Neuronal stem cell (in vitro differentiated cells): ENCODE results near the gene PLCD3.

Experiments used
- DNase-seq: peaks from one replicate; pipeline ENCODE4 v3.0.0-alpha.2; 2013; ENCODE audit warnings: low spot score
- H2AFZ ChIP-seq: one replicate; pipeline ENCODE4 v1.6.1; 2013; ENCODE audit warnings: mild to moderate bottlenecking, low read length, inconsistent platforms
- H2AK5ac ChIP-seq: 2 replicates; pipeline ENCODE4 v1.6.1; 2013; ENCODE audit warnings: low read depth, mild to moderate bottlenecking, inconsistent platforms, low read length, moderate library complexity, mixed read lengths
- H2BK120ac ChIP-seq: 2 replicates; pipeline ENCODE4 v1.6.1; 2013; ENCODE audit warnings: low read depth, mild to moderate bottlenecking, inconsistent platforms, low read length, moderate library complexity, mixed read lengths
- H2BK12ac ChIP-seq: one replicate; pipeline ENCODE4 v1.6.1; 2013; ENCODE audit warnings: low read length, inconsistent platforms
- H2BK15ac ChIP-seq: 2 replicates; pipeline ENCODE4 v1.6.1; 2013; ENCODE audit warnings: mild to moderate bottlenecking, low read length, inconsistent platforms, mixed read lengths
- H2BK5ac ChIP-seq: one replicate; pipeline ENCODE4 v1.6.1; 2013; ENCODE audit warnings: inconsistent platforms, mild to moderate bottlenecking, low read length, moderate library complexity
- H3K14ac ChIP-seq: one replicate; pipeline ENCODE4 v1.6.1; 2013; ENCODE audit warnings: low read length, inconsistent platforms
- H3K18ac ChIP-seq: 2 replicates; pipeline ENCODE4 v1.6.1; 2013; ENCODE audit warnings: low read length, inconsistent platforms
- H3K23ac ChIP-seq: 2 replicates; pipeline ENCODE4 v1.6.1; 2013; ENCODE audit warnings: low read depth, mild to moderate bottlenecking, mixed read lengths, low read length, inconsistent platforms; ENCODE audit not compliant: poor library complexity
- H3K27ac ChIP-seq: replicated peaks from 3 replicates; pipeline ENCODE4 v1.5.1; 2013; ENCODE audit warnings: low read length, inconsistent platforms
- H3K27me3 ChIP-seq, 3 experiments: 2 replicates each; pipeline ENCODE4 v1.6.1; 2013; ENCODE audit warnings: low read length in 3 of 3, mild to moderate bottlenecking in 2 of 3, inconsistent platforms in 1 of 3, low read depth in 1 of 3, mixed read lengths in 1 of 3, moderate library complexity in 1 of 3; ENCODE audit not compliant: control insufficient read depth in 3 of 3, insufficient read depth in 3 of 3
- H3K36me3 ChIP-seq, 2 donors: replicated peaks in 1 of 2; 2 replicates each; pipeline ENCODE4 v1.6.1; 2013; ENCODE audit warnings: low read length in 2 of 2; ENCODE audit not compliant: control insufficient read depth in 2 of 2, insufficient read depth in 2 of 2
- H3K4ac ChIP-seq: 2 replicates; pipeline ENCODE4 v1.6.1; 2013; ENCODE audit warnings: inconsistent platforms, mild to moderate bottlenecking, low read length, moderate library complexity
- H3K4me1 ChIP-seq, 2 donors: 1 replicate in 1 of 2; 2 replicates in 1 of 2; pipeline ENCODE4 v1.6.1; 2013; ENCODE audit warnings: low read length in 2 of 2, low read depth in 1 of 2; ENCODE audit not compliant: control insufficient read depth in 2 of 2, insufficient read depth in 1 of 2
- H3K4me2 ChIP-seq: one replicate; pipeline ENCODE4 v1.6.1; 2013; ENCODE audit warnings: mild to moderate bottlenecking, low read length, inconsistent platforms; ENCODE audit not compliant: insufficient read depth, poor library complexity, severe bottlenecking
- H3K4me3 ChIP-seq, 2 donors: 2 replicates each; pipeline ENCODE4 v1.5.1; 2013; ENCODE audit warnings: low read length in 2 of 2, mild to moderate bottlenecking in 2 of 2, inconsistent platforms in 1 of 2, moderate library complexity in 1 of 2
- H3K79me1 ChIP-seq: one replicate; pipeline ENCODE4 v1.6.1; 2013; ENCODE audit warnings: low read depth, mild to moderate bottlenecking, inconsistent platforms, low read length, moderate library complexity
- H3K9ac ChIP-seq: one replicate; pipeline ENCODE4 v1.6.1; 2013; ENCODE audit warnings: mild to moderate bottlenecking, low read depth, low read length, inconsistent platforms; ENCODE audit not compliant: poor library complexity
- H3K9me3 ChIP-seq, 2 donors: replicated peaks in 1 of 2; 2 replicates each; pipeline versions ENCODE3 to v1.6.1; 2013; ENCODE audit warnings: low read length in 2 of 2, mild to moderate bottlenecking in 2 of 2, inconsistent platforms in 1 of 2, low read depth in 1 of 2, mixed read lengths in 1 of 2, moderate library complexity in 1 of 2; ENCODE audit not compliant: control insufficient read depth in 2 of 2, insufficient read depth in 1 of 2
- H4K8ac ChIP-seq: one replicate; pipeline ENCODE4 v1.6.1; 2013; ENCODE audit warnings: low read depth, mild to moderate bottlenecking, inconsistent platforms, low read length, moderate library complexity
- H4K91ac ChIP-seq: one replicate; pipeline ENCODE4 v1.6.1; 2013; ENCODE audit warnings: low read length, low read depth, mild to moderate bottlenecking, inconsistent platforms; ENCODE audit not compliant: poor library complexity
- WGBS, 2 donors: extraction: QIAGEN DNeasy Blood & Tissue Kit; methylation state at CpG; one replicate each; pipeline ENCODE4 v1.1.7; 2013; ENCODE audit warnings: missing lambda C conversion rate in 2 of 2, mixed read lengths in 1 of 2; ENCODE audit not compliant: insufficient read length in 2 of 2, insufficient replicate concordance in 1 of 2; ENCODE audit errors: extremely low coverage in 2 of 2; 5-methylcytosine and 5-hydroxymethylcytosine counted together

Gene PLCD3

DNA sequence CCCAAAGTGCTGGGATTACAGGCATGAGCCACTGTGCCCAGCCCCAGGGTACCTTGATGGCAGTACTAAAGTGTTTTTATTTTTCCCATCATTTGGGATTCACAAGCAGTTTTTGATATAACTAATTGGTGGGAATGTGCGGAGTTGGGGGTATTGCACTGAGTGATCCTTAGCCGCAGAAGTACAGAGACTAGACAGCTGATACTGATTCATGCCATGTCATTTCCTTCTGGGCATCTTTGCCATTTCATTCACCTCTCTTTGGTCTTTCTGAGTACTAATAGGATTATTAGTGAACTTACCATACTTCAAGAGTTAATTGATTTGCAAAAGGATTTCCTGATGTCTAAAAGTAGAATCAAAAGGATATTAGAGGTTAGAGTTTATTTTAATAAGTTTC, 61.5 kb downstream of the PLCD3 start:
- Histone ChIP-seq H3K27ac (no peak overlapping the region), H3K9me3 (no peaks in the 10 kb centered on the region)
- WGBS, 2 donors = no CpG with 5 or more reads among the region's 2 CpGs

DNA sequence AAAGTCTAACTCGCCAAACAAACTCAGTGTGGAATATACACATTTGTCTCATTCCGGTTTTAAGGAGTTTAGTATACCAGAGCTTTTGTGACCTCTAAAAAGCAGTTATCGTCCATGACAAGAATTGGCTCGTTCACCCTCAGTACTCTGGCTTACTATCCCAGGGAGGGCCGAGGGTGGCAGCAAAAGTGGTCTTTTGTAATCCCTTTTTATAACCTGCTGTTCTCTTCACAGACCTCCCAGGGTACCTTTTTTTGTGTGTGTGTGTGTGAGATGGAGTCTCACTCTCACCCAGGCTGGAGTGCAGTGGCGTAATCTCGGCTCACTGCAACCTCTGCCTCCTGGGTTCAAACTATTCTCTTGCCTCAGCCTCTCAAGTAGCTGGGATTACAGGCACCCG, 62.3 kb downstream of the PLCD3 start:
- H3K36me3 ChIP-seq = peaks cover 10 to 59% of the 10 kb centered on the region in 2 donors
- no peaks in the 10 kb centered on the region for H3K4me1 ChIP-seq
- no peak overlapping the region for H3K4ac ChIP-seq
- H4K91ac ChIP-seq = no peak overlapping the region
- H3K9me3 ChIP-seq = no peaks in the 10 kb centered on the region
- H3K4me2 ChIP-seq = no peak overlapping the region
- no peak overlapping the region for H3K9ac ChIP-seq
- no peak overlapping the region for H3K4me3 ChIP-seq
- H3K27me3 ChIP-seq = no peaks in the 10 kb centered on the region
- H2AFZ ChIP-seq = no peak overlapping the region
- H2BK15ac ChIP-seq = no peak overlapping the region
- no peak overlapping the region for H3K23ac ChIP-seq
- WGBS, 2 donors = no CpG with 5 or more reads among the region's 8 CpGs
- no peak overlapping the region for H2AK5ac ChIP-seq
- no peak overlapping the region for H2BK120ac ChIP-seq
- H4K8ac ChIP-seq = no peak overlapping the region
- no peak overlapping the region for H2BK12ac ChIP-seq
- no peak overlapping the region for H3K14ac ChIP-seq
- no peak overlapping the region for H3K18ac ChIP-seq
- no peak overlapping the region for H3K27ac ChIP-seq
- H2BK5ac ChIP-seq = no peak overlapping the region
- DNase-seq = no peak
- H3K79me1 ChIP-seq = peaks cover 8% of the 10 kb centered on the region

More for the DNA sequence above, 61.5 kb downstream of the PLCD3 start:
- no peak overlapping the region for H3K4ac ChIP-seq
- H3K4me3 ChIP-seq = no peak overlapping the region
- H3K23ac ChIP-seq = no peak overlapping the region
- H3K4me1 ChIP-seq = no peaks in the 10 kb centered on the region
- no peak for DNase-seq
- no peak overlapping the region for H2BK5ac ChIP-seq
- H4K8ac ChIP-seq = no peak overlapping the region
- H2AFZ ChIP-seq = no peak overlapping the region
- no peak overlapping the region for H2AK5ac ChIP-seq
- no peak overlapping the region for H3K14ac ChIP-seq
- no peaks in the 10 kb centered on the region for H3K27me3 ChIP-seq
- no peak overlapping the region for H3K9ac ChIP-seq
- H2BK120ac ChIP-seq = no peak overlapping the region
- H2BK12ac ChIP-seq = no peak overlapping the region
- no peak overlapping the region for H2BK15ac ChIP-seq
- H3K4me2 ChIP-seq = no peak overlapping the region
- peaks cover 8% of the 10 kb centered on the region for H3K79me1 ChIP-seq
- H4K91ac ChIP-seq = no peak overlapping the region
- H3K36me3 ChIP-seq = peaks cover 13 to 64% of the 10 kb centered on the region in 2 donors
- no peak overlapping the region for H3K18ac ChIP-seq

- Histone ChIP-seq H2BK15ac (no peak overlapping the region), H3K4ac (no peak overlapping the region), H3K27me3 (no peaks in the 10 kb centered on the region), H3K36me3 (peaks cover 6 to 48% of the 10 kb centered on the region in 2 donors), H2BK120ac (no peak overlapping the region), H3K4me3 (no peak overlapping the region), H3K27ac (no peak overlapping the region), H2BK12ac (no peak overlapping the region), H2AFZ (no peak overlapping the region), H3K18ac (no peak overlapping the region), H3K4me2 (no peak overlapping the region), H4K91ac (no peak overlapping the region), H2AK5ac (no peak overlapping the region), H3K9ac (no peak overlapping the region), H3K14ac (no peak overlapping the region), H4K8ac (no peak overlapping the region), H3K4me1 (peaks cover 0 to under 1% of the 10 kb centered on the region in 2 donors), H3K23ac (no peak overlapping the region), H3K9me3 (no peaks in the 10 kb centered on the region), H3K79me1 (peaks cover 8% of the 10 kb centered on the region), H2BK5ac (no peak overlapping the region)
- no peak for DNase-seq
- WGBS, 2 donors = no CpG with 5 or more reads among the region's 2 CpGs
Observed at GRCh38 chr17:45067637-45068036, 64.7 kb downstream of the PLCD3 start.

DNA sequence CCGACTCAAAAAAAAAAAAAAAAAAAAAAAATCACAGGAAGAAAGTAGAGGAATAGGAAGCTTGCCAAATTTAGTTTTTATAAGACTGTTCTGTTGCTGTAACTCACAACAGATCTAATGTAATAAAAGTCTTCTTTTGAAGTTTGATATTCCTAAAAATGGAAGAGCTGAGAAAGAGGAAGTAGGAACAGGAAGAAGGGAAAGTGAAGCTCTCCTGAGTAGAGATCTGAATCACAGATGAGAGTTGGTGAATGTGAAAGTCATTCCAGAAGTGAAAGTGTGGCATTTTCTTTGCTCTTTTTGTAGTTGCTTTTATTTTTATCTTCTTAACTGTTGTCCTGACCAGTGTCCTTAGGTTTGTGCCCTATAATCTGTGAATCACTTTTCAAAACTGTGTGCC, 69.1 kb downstream of the PLCD3 start:
- WGBS, 2 donors = no CpG with 5 or more reads among the region's 1 CpG
- no peak overlapping the region for H4K8ac ChIP-seq
- H3K27ac ChIP-seq = no peak overlapping the region

More for the DNA sequence above, 69.1 kb downstream of the PLCD3 start:
- no peak overlapping the region for H3K4me3 ChIP-seq
- H2AK5ac ChIP-seq = no peak overlapping the region
- H2BK15ac ChIP-seq = no peak overlapping the region
- H2BK120ac ChIP-seq = no peak overlapping the region
- H2AFZ ChIP-seq = no peak overlapping the region
- peaks cover 2 to 29% of the 10 kb centered on the region in 2 donors for H3K36me3 ChIP-seq
- no peak overlapping the region for H3K14ac ChIP-seq
- no peaks in the 10 kb centered on the region for H3K27me3 ChIP-seq
- H3K23ac ChIP-seq = no peak overlapping the region
- H3K4me1 ChIP-seq = peaks cover 5 to 6% of the 10 kb centered on the region in 2 donors
- H4K91ac ChIP-seq = no peak overlapping the region
- no peak for DNase-seq
- no peak overlapping the region for H3K4ac ChIP-seq
- H3K79me1 ChIP-seq = peaks cover 3% of the 10 kb centered on the region
- H3K9ac ChIP-seq = no peak overlapping the region
- H2BK12ac ChIP-seq = no peak overlapping the region
- no peak overlapping the region for H2BK5ac ChIP-seq
- H3K18ac ChIP-seq = no peak overlapping the region
- H3K9me3 ChIP-seq = no peaks in the 10 kb centered on the region
- H3K4me2 ChIP-seq = no peak overlapping the region
